Neural crest cell (in vitro differentiated cells): ENCODE measurements around the gene SLC35A5. TPM values are rescaled to one million over a fixed set of nuclear protein-coding genes. Genes with fewer than 3 reads are reported as not detected.
A peak's percentile ranks its signal among the peaks of the same experiment; 100 is the strongest.

ENCODE experiments used
- DNase-seq: peaks from one replicate; pipeline ENCODE4 v3.0.0; 2021; ENCODE audit warnings: low read depth, mixed read lengths, low spot score
- H3K27ac Mint-ChIP-seq: one replicate; pipeline ENCODE4 v1.8.0; 2021; ENCODE audit warnings: mild to moderate bottlenecking, mixed read lengths; ENCODE audit not compliant: unreplicated experiment
- H3K27me3 Mint-ChIP-seq: 2 replicates; pipeline ENCODE4 v1.8.0; 2021; ENCODE audit warnings: low read depth, mild to moderate bottlenecking, mixed read lengths
- H3K36me3 Mint-ChIP-seq: 2 replicates; pipeline ENCODE4 v1.8.0; 2021; ENCODE audit warnings: low read depth, mild to moderate bottlenecking, mixed read lengths
- H3K4me1 Mint-ChIP-seq: 2 replicates; pipeline ENCODE4 v1.8.0; 2021; ENCODE audit warnings: mixed read lengths
- H3K4me3 Mint-ChIP-seq: one replicate; pipeline ENCODE4 v1.8.0; 2021; ENCODE audit warnings: mild to moderate bottlenecking, mixed read lengths
- H3K9me3 Mint-ChIP-seq: 2 replicates; pipeline ENCODE4 v1.8.0; 2021; ENCODE audit warnings: mixed read lengths
- total RNA-seq: library from RNA; stranded (reverse); gene quantifications from 2 replicates; pipeline ENCODE4 v1.2.1, GENCODE V29; 2021
- TF ChIP-seq, protein P1 (sequence below): fragments of 200-600 bp; sonication (generic); conservative IDR thresholded peaks from 2 replicates; pipeline ENCODE4 v1.5.0; 2021; ENCODE audit warnings: antibody characterized with exemption, mild to moderate bottlenecking

SLC35A5 gene
- total RNA-seq, 1 donor from 2014 or later, result 47.6 TPM

DNA sequence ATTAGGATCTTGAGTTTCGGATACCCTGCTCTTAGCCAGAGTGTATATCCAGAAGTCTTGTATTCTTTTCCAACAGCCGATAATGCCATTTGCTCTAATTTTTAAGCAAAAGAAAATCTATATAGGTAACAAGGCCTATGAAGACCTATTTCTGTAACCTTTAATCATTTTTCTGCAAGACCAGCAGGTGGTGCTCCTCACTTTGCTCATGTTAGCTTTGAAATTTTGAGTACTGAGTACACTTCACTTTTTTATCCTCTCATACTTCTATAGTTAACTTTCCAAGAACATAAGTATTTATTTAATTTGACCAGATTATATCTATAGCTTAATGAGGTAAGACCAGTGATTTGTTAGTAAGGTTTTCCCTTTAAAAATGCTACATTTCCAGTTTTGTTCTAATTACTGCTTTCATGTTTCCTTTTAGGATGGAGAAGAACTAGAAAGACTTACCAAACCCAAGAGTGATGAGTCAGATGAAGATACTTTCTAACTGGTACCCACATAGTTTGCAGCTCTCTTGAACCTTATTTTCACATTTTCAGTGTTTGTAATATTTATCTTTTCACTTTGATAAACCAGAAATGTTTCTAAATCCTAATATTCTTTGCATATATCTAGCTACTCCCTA is 20.5 kb downstream of the SLC35A5 start:
- TF ChIP-seq, protein P1, sequence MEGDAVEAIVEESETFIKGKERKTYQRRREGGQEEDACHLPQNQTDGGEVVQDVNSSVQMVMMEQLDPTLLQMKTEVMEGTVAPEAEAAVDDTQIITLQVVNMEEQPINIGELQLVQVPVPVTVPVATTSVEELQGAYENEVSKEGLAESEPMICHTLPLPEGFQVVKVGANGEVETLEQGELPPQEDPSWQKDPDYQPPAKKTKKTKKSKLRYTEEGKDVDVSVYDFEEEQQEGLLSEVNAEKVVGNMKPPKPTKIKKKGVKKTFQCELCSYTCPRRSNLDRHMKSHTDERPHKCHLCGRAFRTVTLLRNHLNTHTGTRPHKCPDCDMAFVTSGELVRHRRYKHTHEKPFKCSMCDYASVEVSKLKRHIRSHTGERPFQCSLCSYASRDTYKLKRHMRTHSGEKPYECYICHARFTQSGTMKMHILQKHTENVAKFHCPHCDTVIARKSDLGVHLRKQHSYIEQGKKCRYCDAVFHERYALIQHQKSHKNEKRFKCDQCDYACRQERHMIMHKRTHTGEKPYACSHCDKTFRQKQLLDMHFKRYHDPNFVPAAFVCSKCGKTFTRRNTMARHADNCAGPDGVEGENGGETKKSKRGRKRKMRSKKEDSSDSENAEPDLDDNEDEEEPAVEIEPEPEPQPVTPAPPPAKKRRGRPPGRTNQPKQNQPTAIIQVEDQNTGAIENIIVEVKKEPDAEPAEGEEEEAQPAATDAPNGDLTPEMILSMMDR, result peak; percentile 78
- DNase-seq, result peak; percentile 29
- Mint-ChIP-seq H3K27me3 (no peaks in the 10 kb centered on the region), H3K4me1 (no peaks in the 10 kb centered on the region), H3K4me3 (no peak overlapping the region), H3K9me3 (no peaks in the 10 kb centered on the region), H3K36me3 (peaks cover 5% of the 10 kb centered on the region), H3K27ac (no peak overlapping the region)

DNA sequence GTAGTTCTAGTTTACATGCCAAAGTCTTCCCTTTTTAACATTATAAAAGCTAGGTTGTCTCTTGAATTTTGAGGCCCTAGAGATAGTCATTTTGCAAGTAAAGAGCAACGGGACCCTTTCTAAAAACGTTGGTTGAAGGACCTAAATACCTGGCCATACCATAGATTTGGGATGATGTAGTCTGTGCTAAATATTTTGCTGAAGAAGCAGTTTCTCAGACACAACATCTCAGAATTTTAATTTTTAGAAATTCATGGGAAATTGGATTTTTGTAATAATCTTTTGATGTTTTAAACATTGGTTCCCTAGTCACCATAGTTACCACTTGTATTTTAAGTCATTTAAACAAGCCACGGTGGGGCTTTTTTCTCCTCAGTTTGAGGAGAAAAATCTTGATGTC is 21.3 kb downstream of the SLC35A5 start:
- no peaks in the 10 kb centered on the region for H3K9me3 Mint-ChIP-seq

DNA sequence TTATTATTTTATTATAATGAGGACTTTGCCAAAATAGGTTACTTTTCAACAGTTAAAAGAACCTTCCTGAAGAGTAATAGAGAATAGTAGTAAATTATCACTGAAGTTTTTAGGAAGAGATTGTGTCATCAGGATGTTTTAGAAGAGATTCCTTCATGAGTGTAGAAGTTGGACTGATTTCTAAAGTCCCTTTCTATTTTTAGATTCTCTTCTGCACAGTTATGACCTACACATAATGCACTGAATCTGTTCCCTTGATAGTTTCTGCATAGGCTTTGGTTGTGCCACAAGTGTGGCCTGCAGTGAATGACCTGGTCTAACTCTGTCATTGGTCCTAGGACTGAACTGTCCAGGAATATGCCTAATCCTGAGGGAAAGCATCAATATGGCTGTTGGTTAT is 23.9 kb downstream of the SLC35A5 start:
- Mint-ChIP-seq H3K27ac (no peak overlapping the region), H3K4me3 (no peak overlapping the region), H3K4me1 (no peaks in the 10 kb centered on the region), H3K9me3 (no peaks in the 10 kb centered on the region), H3K36me3 (peaks cover 18% of the 10 kb centered on the region), H3K27me3 (no peaks in the 10 kb centered on the region)
- no peak for DNase-seq
- TF ChIP-seq, protein P1, result no peak

More for the DNA sequence above, 21.3 kb downstream of the SLC35A5 start:
- H3K36me3 Mint-ChIP-seq, result peaks cover 9% of the 10 kb centered on the region
- H3K4me1 Mint-ChIP-seq, result no peaks in the 10 kb centered on the region
- no peaks in the 10 kb centered on the region for H3K27me3 Mint-ChIP-seq
- no peak overlapping the region for H3K27ac Mint-ChIP-seq
- TF ChIP-seq, protein P1, result no peak
- DNase-seq, result no peak
- H3K4me3 Mint-ChIP-seq, result no peak overlapping the region

DNA sequence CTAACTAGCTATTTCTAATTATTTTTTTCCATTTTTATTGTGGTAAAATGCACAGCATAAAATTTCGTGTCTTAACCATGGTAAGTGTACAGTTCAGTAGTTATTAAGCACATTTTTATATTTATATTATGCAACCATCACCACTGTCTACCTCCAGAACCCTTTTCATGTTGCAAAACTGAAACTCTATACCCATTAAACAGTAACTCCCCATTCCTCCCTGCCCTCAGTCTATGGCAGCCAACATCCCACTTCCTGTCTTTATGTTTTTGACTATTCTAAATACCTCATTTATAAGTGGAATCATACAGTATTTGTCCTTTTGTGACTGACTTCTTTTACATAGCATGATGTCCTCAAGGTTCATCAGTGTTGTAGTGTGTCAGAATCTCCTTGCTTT is 25.5 kb downstream of the SLC35A5 start:
- Mint-ChIP-seq H3K4me1 (peaks cover 2% of the 10 kb centered on the region), H3K9me3 (peaks cover under 1% of the 10 kb centered on the region), H3K27me3 (no peaks in the 10 kb centered on the region), H3K27ac (no peak overlapping the region), H3K4me3 (no peak overlapping the region), H3K36me3 (peaks cover 23% of the 10 kb centered on the region)
- TF ChIP-seq, protein P1, result no peak
- no peak for DNase-seq

DNA sequence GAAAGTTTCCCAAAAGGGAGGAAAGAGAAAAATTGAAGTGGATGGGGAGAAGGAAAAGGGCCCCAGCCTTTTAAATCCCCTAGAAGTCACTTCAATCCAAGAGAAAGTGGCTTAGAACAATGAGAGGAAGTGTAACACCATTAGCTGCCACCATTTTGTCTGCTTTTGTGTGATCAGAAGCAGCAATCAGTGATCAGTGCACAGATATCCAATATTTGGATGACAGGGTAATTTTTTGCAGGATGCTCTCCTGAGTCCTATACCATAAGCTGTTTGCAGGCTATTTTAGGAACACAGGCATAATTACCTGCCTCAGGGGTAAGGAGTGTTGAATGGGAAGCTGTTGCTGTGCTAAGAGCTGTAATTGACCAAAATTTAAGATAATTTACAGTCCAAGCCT is 31.4 kb downstream of the SLC35A5 start:
- Mint-ChIP-seq H3K36me3 (peaks cover 38% of the 10 kb centered on the region), H3K4me1 (peaks cover 4% of the 10 kb centered on the region), H3K27ac (no peak overlapping the region), H3K27me3 (no peaks in the 10 kb centered on the region), H3K4me3 (no peak overlapping the region), H3K9me3 (peaks cover 3% of the 10 kb centered on the region)
- TF ChIP-seq, protein P1, result no peak
- DNase-seq, result no peak
